ENCODE data around the gene TMEM209. TPM values are rescaled to one million over a fixed set of nuclear protein-coding genes. Genes with fewer than 3 reads are reported as not detected.
"Not testable (repeated sequence)": the region's sequence is repeated elsewhere in the genome, so short reads cannot be mapped to it uniquely, and the experiment has no call there.

The TMEM209 gene
- 18.0 TPM for polyA plus RNA-seq
- long read RNA-seq, donor 1, result 0 reads
- long read RNA-seq, donor 2, transcript TMEM209-201 (15 exons, 3,545 nt), result major isoform, 7 of 7 reads
- long read RNA-seq, donor 2, partial matches to known transcripts, result 0 of 7 reads
- long read RNA-seq, donor 2, other reads (novel, unspliced or antisense), result 0 of 7 reads
- long read RNA-seq, donor 3, transcript TMEM209-201 (15 exons, 3,545 nt), result major isoform, 5 of 5 reads
- long read RNA-seq, donor 3, partial matches to known transcripts, result 0 of 5 reads
- long read RNA-seq, donor 3, other reads (novel, unspliced or antisense), result 0 of 5 reads
- long read RNA-seq, donor 4, result 0 reads
- long read RNA-seq, donor 5, result 0 reads
- long read RNA-seq, donor 6, partial matches to known transcripts, result 0 of 3 reads
- long read RNA-seq, donor 6, other reads (novel, unspliced or antisense), result 0 of 3 reads
- long read RNA-seq, donor 7, partial matches to known transcripts, result 0 of 1 reads
- long read RNA-seq, donor 7, other reads (novel, unspliced or antisense), result 0 of 1 reads
- long read RNA-seq, donor 8, partial matches to known transcripts, result 5 of 7 reads
- long read RNA-seq, donor 8, other reads (novel, unspliced or antisense), result 0 of 7 reads
- long read RNA-seq, donor 9, partial matches to known transcripts, result 0 of 1 reads
- long read RNA-seq, donor 9, other reads (novel, unspliced or antisense), result 0 of 1 reads
- long read RNA-seq, donor 10, partial matches to known transcripts, result 0 of 2 reads
- long read RNA-seq, donor 10, other reads (novel, unspliced or antisense), result 0 of 2 reads
- long read RNA-seq, donor 11, partial matches to known transcripts, result 0 of 1 reads
- long read RNA-seq, donor 11, other reads (novel, unspliced or antisense), result 0 of 1 reads

DNA sequence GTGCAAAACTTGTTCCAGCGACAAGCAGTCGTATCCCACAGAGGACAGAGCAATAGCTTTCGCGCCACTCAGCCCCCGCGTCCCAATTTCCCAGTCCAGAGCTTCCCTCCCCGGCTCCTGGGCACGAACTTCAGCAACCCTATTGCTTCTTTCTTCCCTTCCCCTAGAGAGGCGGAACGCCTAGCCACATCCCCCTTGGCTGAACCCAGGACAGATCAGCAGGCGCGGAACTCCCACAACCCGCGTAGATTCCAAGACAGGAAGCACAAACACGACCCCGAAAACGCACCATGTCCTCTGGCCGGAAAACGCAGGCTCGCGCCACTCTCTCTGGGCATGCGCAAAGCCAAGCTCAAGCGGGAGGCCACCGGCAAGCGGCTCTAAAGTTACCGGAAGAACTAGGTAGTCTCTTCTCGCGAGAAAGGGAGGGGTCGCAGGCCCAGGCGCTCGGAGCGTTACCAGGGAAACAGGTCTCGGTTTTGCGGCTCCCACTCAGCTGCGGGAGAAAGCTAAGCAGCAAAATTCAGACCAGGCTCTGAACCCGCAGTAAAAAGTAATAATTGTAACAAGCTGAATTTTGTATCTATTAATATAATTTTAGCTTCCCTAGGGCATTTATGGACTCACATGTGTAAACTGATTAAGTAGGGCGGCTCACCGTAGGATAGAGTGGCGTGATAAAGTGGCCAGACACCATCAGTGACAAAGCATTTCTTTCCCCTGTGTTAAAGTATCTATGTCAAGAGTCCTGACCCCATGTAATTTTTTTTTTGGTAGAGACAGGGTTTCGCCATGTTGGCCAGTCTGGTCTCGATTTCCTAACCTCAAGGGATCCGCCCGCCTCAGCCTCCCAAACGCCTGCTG, at the start of gene TMEM209:
TMEM209 (minus strand) TSS at position 323 of the 864 bp plus-strand sequence; CDS start at position 292, 31 bp downstream.
- DNase-seq, result peak; percentile 97
- peaks cover 5% of the 10 kb centered on the region for H3K4me1 ChIP-seq (ENCODE audit: control insufficient read depth, insufficient read depth, low read length)
- H3K4me3 ChIP-seq (ENCODE audit: low read length), result peak within 1 kb of the TSS; percentile 87
- H3K27me3 ChIP-seq (ENCODE audit: control insufficient read depth, insufficient read depth, low read length), result no peaks in the 10 kb centered on the region
- H3K27ac ChIP-seq (ENCODE audit: low read length), result peak within 1 kb of the TSS; percentile 92
- whole genome bisulfite sequencing (ENCODE audit: insufficient coverage, low lambda C conversion rate), result 100% methylated on average over 1 of the region's 44 CpGs
- H3K9me3 ChIP-seq (ENCODE audit: control insufficient read depth, low read depth, low read length), result no peaks in the 10 kb centered on the region
- H3K36me3 ChIP-seq (ENCODE audit: control insufficient read depth, insufficient read depth, low read length), result peaks cover 20% of the 10 kb centered on the region

- no CpG with 5 or more reads among the region's 6 CpGs for WGBS (ENCODE audit: insufficient coverage, low lambda C conversion rate)
- Histone ChIP-seq H3K27ac (ENCODE audit: low read length) (no peak overlapping the region), H3K9me3 (ENCODE audit: control insufficient read depth, low read depth, low read length) (peaks cover 11% of the 10 kb centered on the region), H3K27me3 (ENCODE audit: control insufficient read depth, insufficient read depth, low read length) (no peaks in the 10 kb centered on the region), H3K36me3 (ENCODE audit: control insufficient read depth, insufficient read depth, low read length) (no peaks in the 10 kb centered on the region), H3K4me1 (ENCODE audit: control insufficient read depth, insufficient read depth, low read length) (no peaks in the 10 kb centered on the region), H3K4me3 (ENCODE audit: low read length) (no peak overlapping the region)
- DNase-seq, result no peak
Measured at GRCh38 chr7:130254555-130254954, 49.3 kb upstream of the TMEM209 start.

DNA sequence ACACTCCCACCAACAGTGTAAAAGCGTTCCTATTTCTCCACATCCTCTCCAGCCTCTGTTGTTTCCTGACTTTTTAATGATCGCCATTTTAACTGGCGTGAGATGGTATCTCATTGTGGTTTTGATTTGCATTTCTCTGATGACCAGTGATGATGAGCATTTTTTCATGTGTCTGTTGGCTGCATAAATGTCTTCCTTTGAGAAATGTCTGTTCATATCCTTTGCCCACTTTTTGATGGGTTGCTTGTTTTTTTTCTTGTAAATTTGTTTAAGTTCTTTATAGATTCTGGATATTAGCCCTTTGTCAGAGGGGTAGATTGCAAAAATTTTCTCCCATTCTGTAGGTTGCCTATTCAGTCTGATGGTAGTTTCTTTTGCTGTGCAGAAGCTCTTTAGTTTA, 44.4 kb upstream of the TMEM209 start:
- not testable (repeated sequence) for H3K27ac ChIP-seq (ENCODE audit: low read length); H3K36me3 ChIP-seq (ENCODE audit: control insufficient read depth, insufficient read depth, low read length); H3K4me3 ChIP-seq (ENCODE audit: low read length); H3K27me3 ChIP-seq (ENCODE audit: control insufficient read depth, insufficient read depth, low read length); H3K4me1 ChIP-seq (ENCODE audit: control insufficient read depth, insufficient read depth, low read length); H3K9me3 ChIP-seq (ENCODE audit: control insufficient read depth, low read depth, low read length); DNase-seq
- no CpG with 5 or more reads among the region's 3 CpGs for WGBS (ENCODE audit: insufficient coverage, low lambda C conversion rate)

DNA sequence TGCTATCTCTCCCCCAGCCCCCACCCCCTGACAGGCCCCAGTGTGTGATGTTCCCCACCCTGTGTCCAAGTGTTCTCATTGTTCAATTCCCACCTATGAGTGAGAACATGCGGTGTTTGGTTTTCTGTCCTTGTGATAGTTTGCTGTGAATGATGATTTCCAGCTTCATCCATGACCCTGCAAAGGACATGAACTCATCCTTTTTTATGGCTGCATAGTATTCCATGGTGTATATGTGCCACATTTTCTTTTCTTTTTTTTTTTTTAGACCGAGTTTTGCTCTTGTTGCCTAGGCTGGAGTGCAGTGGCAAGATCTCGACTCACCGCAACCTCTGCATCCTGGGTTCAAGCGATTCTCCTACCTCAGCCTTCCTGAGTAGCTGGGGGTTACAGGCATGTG, 43.6 kb upstream of the TMEM209 start:
- not testable (repeated sequence) for H3K4me3 ChIP-seq (ENCODE audit: low read length); DNase-seq; H3K27me3 ChIP-seq (ENCODE audit: control insufficient read depth, insufficient read depth, low read length); H3K27ac ChIP-seq (ENCODE audit: low read length); H3K9me3 ChIP-seq (ENCODE audit: control insufficient read depth, low read depth, low read length); H3K4me1 ChIP-seq (ENCODE audit: control insufficient read depth, insufficient read depth, low read length); H3K36me3 ChIP-seq (ENCODE audit: control insufficient read depth, insufficient read depth, low read length)
- 91% methylated on average over 3 of the region's 5 CpGs for WGBS (ENCODE audit: insufficient coverage, low lambda C conversion rate)

DNA sequence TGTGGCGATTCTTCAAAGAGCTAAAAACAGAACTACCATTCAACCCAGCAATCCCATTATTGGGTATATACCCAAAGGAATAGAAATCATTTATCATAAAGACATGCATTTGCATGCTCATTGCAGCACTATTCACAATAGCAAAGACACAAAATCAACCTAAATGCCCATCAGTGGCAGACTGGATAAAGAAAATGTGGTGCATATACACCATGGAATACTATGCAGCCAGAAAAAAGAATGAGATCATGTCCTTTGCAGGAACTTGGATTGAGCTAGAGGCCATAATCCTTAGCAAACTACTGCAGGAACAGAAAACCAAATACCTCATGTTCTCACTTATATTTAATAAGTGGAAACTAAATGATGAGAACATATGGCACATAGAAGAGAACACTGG, 41.3 kb upstream of the TMEM209 start:
- not testable (repeated sequence) for H3K4me3 ChIP-seq (ENCODE audit: low read length); H3K9me3 ChIP-seq (ENCODE audit: control insufficient read depth, low read depth, low read length); H3K27ac ChIP-seq (ENCODE audit: low read length); DNase-seq; H3K36me3 ChIP-seq (ENCODE audit: control insufficient read depth, insufficient read depth, low read length); H3K4me1 ChIP-seq (ENCODE audit: control insufficient read depth, insufficient read depth, low read length); H3K27me3 ChIP-seq (ENCODE audit: control insufficient read depth, insufficient read depth, low read length)
- WGBS (ENCODE audit: insufficient coverage, low lambda C conversion rate), result 100% methylated on average over 1 of the region's 1 CpG

GRCh38 chr7:130243486-130243885, 38.3 kb upstream of the TMEM209 start:
- H3K27ac ChIP-seq (ENCODE audit: low read length); H3K36me3 ChIP-seq (ENCODE audit: control insufficient read depth, insufficient read depth, low read length); H3K9me3 ChIP-seq (ENCODE audit: control insufficient read depth, low read depth, low read length); H3K27me3 ChIP-seq (ENCODE audit: control insufficient read depth, insufficient read depth, low read length); H3K4me1 ChIP-seq (ENCODE audit: control insufficient read depth, insufficient read depth, low read length); H3K4me3 ChIP-seq (ENCODE audit: low read length): not testable (repeated sequence)
- peak in 1 of 2 donors; percentile 14 for DNase-seq
- no CpG with 5 or more reads among the region's 1 CpG for WGBS (ENCODE audit: insufficient coverage, low lambda C conversion rate)

GRCh38 chr7:130242198-130243014, 37.2 kb upstream of the TMEM209 start:
- H3K9me3 ChIP-seq (ENCODE audit: control insufficient read depth, low read depth, low read length), result no peaks in the 10 kb centered on the region
- H3K4me1 ChIP-seq (ENCODE audit: control insufficient read depth, insufficient read depth, low read length), result no peaks in the 10 kb centered on the region
- H3K27ac ChIP-seq (ENCODE audit: low read length), result no peak overlapping the region
- H3K27me3 ChIP-seq (ENCODE audit: control insufficient read depth, insufficient read depth, low read length), result no peaks in the 10 kb centered on the region
- 22% methylated on average over 1 of the region's 5 CpGs for WGBS (ENCODE audit: insufficient coverage, low lambda C conversion rate)
- H3K36me3 ChIP-seq (ENCODE audit: control insufficient read depth, insufficient read depth, low read length), result no peaks in the 10 kb centered on the region
- H3K4me3 ChIP-seq (ENCODE audit: low read length), result no peak overlapping the region
- peak in 1 of 2 donors; percentile 17 for DNase-seq

GRCh38 chr7:130240240-130240639, 35.0 kb upstream of the TMEM209 start:
- Histone ChIP-seq H3K4me3 (ENCODE audit: low read length) (no peak overlapping the region), H3K27ac (ENCODE audit: low read length) (no peak overlapping the region), H3K4me1 (ENCODE audit: control insufficient read depth, insufficient read depth, low read length) (no peaks in the 10 kb centered on the region), H3K9me3 (ENCODE audit: control insufficient read depth, low read depth, low read length) (no peaks in the 10 kb centered on the region), H3K36me3 (ENCODE audit: control insufficient read depth, insufficient read depth, low read length) (no peaks in the 10 kb centered on the region), H3K27me3 (ENCODE audit: control insufficient read depth, insufficient read depth, low read length) (no peaks in the 10 kb centered on the region)
- DNase-seq, result no peak
- 100% methylated on average over 1 of the region's 1 CpG for WGBS (ENCODE audit: insufficient coverage, low lambda C conversion rate)

DNA sequence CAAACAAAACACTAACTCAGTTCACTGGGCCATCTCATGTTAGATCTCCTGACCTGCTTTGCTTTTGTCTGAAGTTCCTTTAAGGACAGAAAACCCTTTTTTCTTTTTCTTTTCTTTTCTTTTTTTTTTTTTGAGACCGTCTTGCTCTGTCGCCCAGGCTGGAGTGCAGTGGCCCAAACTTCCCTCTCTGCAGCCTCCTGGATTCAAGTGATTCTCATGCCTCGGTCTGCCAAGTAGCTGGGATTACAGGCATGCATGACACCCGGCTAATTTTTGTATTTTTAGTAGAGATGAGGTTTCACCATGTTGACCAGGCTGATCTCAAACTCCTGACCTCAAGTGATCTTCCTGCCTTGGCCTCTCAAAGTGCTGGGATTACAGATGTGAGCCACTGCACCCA, 31.2 kb upstream of the TMEM209 start:
- not testable (repeated sequence) for H3K4me1 ChIP-seq (ENCODE audit: control insufficient read depth, insufficient read depth, low read length); H3K36me3 ChIP-seq (ENCODE audit: control insufficient read depth, insufficient read depth, low read length); H3K27me3 ChIP-seq (ENCODE audit: control insufficient read depth, insufficient read depth, low read length); H3K4me3 ChIP-seq (ENCODE audit: low read length); DNase-seq; H3K27ac ChIP-seq (ENCODE audit: low read length); H3K9me3 ChIP-seq (ENCODE audit: control insufficient read depth, low read depth, low read length)
- no CpG with 5 or more reads among the region's 4 CpGs for WGBS (ENCODE audit: insufficient coverage, low lambda C conversion rate)
